Germinal center (tissue), 1 donor: ENCODE measurements around the gene COIL.

Source experiments
- DNase-seq: peaks from one replicate; pipeline ENCODE4 v3.0.0; 2012; ENCODE audit warnings: mixed read lengths, low spot score

COIL gene

GRCh38 chr17:56935461-56935860 is 25.4 kb downstream of the COIL start:
- no peak for DNase-seq

DNA sequence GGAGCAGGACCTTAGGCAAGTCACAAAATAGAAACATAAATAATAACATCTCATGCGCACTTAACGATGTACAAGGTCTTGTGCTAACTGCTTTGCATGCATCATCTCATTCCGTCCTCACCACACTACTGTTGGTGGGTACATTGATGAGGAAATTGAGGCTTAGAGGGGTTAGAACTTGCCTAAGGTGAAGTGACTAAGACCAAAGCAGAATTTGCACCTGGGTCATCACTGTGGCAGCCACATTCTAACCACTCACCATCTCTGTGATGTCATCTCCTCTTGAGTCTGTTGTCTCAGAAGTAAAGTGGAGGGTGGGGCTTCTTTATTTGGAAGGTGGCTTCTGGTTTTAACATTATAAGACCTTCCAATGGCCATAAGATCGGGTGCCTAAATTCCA is 26.6 kb downstream of the COIL start:
- no peak for DNase-seq

- DNase-seq: no peak
These were observed 27.0 kb downstream of the COIL start for GRCh38 chr17:56933868-56934267.

DNA sequence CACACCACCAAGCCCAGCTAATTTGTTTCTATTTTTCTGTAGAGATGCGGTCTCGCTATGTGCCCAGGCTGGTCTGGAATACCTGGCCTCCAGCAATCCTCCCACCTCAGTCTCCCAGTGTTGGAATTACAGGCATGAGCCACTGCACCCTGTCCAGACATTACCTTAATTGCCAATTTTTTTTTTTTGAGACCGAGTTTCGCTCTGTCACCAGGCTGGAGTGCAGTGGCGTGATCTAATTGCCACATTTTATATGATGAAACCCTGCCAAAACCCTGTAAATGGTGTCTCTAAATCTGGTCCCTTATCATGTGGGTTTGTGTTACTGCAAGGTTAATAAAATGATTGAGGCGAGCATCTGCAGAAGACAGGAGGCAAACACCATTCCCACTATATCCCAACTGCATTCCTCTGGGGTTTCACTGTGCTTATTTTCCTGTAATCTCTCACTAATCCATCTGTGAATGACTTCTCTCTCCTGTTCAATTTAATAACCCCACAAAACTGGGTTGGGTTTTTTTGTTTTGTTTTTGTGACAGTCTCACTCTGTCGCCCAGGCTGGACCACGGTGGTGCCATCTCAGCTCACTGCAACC is 27.6 kb downstream of the COIL start:
- DNase-seq: no peak

- DNase-seq: no peak
These were observed 30.0 kb downstream of the COIL start for GRCh38 chr17:56930739-56931337.

GRCh38 chr17:56929362-56929969 is 31.4 kb downstream of the COIL start:
- DNase-seq: no peak

DNA sequence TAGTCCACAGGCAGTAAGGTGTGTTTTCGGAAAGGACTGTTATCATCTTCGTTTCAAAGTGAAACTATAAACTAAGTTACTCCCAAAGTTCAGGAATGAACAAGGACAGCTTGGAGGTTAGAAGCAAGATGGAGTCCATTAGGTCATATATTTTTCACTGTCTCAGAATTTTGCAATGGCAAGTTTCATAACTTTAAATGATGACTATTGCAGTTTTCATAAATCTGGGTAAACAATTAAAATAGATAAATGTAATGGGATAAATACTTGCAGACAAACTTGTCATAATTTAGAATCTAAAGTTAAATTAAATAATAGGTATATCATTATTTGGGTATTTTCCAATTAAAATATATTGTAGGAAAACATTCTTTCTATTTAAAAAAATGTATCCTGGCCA is 32.3 kb downstream of the COIL start:
- no peak for DNase-seq

- no peak for DNase-seq
These were observed 34.1 kb downstream of the COIL start for GRCh38 chr17:56926704-56927103.

- no peak for DNase-seq
These were observed 34.6 kb downstream of the COIL start for GRCh38 chr17:56926270-56926669.

GRCh38 chr17:56925088-56925487 is 35.8 kb downstream of the COIL start:
- DNase-seq: no peak

- DNase-seq: no peak
These were observed 41.1 kb downstream of the COIL start for GRCh38 chr17:56919717-56920116.

DNA sequence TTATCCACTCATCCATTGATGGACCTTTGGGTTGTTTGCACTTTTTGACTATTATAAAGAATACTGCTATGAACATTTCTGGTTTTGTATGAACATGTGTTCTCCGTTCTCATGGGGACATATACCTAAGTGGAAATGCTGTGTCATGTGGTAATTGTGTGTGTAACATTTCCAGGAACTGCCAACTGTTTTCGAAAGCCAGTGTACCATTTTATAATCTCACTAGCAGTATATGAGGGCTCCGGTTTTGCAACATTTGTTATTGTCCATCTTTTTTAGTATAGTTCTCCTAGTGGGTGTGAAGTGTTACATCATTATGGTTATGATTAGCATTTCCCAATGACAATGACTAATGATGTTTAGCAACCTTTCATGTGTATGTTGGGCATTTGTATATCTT is 41.9 kb downstream of the COIL start:
- DNase-seq: no peak

DNA sequence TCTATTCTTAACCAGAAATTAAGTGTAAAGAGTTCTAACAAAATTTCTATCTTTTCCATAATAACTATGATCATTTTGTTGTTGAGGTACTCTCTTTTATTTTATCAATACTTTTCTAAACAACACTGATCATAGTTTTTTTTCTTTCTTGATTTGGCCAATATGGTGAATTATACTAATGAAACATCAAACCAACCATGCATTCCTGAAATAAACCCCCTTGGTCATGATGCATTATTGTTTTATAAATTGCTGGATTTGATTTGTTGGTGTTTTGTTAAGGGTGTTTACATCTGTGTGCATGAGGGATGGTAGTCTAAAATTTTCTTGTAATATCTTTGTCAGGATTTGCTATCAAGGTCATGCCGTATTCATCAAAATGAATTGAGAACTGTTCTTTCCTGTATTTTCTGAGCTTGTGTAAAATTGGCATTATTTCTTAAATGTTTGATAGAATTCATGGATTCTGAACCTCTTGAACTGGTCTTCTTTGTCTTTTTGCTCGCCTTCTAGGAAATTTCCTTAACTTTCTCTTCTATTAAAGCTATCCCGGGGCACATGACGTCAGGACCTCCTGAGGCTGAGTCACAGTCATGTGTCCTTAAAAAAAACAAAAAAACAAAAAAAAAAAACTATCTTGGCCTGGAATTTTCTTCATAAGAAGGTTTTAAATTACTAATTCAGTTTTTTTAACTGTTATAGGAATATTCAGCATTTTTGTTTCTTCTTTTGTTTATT is 43.1 kb downstream of the COIL start:
- no peak for DNase-seq

DNA sequence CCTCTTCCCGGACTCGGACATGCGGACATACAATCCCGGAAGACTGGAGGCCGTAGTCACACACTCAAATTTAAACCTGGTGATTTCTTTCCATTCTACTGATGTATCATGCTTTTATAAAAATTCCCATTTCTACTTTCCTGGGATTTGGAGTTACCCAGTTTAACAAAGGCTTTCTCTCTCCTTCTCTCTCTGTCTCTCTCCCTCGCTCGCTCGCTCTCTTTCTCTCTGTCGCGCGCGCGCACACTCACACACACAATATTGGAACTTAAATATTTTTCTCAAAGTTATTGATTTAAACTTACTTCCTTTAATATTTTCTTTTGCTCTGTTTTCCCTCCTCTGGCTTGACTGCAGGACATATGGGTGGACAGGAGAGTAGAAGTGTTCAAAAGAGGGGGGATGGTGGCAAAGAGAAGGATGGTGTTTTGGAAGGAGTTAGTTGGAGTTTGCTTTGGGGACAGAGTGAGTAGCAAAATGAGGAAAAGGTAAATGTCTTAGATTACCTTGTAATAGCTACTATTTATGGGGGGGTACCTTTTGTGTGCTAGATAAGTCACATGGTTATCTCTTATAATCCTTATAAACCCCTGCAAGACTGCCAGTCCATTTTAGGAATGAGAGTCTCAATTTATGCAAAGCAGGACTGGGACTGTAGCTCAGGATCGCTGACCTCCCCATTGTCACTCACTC is 46.1 kb downstream of the COIL start:
- DNase-seq: no peak

- peak; percentile 93 for DNase-seq
These were observed 46.8 kb downstream of the COIL start, which contains the start of gene TRIM25 for GRCh38 chr17:56913867-56914580. TSS of gene TRIM25 (minus strand) at chr17:56914049. CDS start at chr17:56913988, 61 bp downstream.

DNA sequence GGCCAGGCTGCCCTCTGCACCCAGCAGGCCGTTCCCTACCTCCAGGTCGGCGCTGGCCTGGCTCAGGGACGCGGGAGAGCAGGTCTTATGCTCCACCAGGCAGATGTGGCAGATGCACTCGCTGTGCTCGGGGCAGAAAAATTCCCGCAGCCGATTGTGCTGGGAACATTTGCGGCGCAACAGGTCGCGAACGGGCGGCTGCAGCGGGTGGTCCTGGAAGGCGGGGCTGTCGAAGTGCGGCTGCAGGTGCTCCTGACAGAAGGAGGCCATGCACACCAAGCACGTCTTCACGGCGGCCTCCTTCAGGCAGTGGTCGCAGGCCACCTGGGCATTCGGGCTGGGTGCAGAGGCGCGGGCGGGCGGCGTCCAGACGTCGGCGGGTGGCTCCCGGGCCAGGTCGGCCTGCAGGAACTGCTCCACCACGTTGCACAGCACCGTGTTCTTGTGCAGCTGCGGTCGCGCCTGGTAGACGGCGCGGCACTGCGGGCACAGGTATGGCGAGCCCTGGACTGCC is 47.4 kb downstream of the COIL start:
- DNase-seq: peak; percentile 62

GRCh38 chr17:56913000-56913311 is 47.9 kb downstream of the COIL start:
- no peak for DNase-seq

- no peak for DNase-seq
These were observed 48.5 kb downstream of the COIL start for GRCh38 chr17:56912105-56912999.

DNA sequence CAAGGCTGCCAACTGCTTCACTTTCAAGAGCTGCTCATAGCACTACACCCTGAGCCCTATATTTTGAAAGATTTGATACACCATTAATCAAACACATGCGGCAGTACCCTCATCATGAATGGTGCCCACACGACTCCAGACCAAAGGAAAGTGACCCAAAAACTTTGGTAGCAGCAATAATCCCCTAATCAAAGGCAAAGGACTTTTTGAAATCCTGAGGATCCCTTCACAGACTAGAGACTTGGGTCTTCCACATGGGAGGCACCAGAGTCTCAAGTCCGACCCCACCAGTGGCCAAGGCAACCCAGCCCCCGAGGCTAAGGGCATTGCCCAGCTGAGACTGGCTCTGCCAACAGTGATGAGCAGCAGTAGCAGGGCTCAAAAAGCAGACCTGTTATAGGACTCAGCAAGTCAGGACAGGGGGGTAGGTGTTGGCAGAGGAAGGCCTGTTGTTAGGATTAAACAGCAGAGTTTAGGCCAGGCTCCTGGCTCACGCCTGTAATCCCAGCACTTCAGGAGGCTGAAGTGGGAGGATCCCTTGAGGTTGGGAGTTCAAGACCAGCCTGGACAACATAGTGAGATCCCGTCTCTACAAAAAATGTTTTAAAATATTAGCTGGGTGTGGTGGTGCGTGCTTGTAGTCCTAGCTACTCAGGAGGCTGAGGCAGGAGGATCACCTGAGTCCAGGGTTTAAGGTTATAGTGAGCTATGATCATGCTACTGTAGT is 50.2 kb downstream of the COIL start:
- no peak for DNase-seq
